AG09309 (cell line): ENCODE measurements around the gene IGFL2.

Experiments
- DNase-seq: peaks from one replicate; pipeline ENCODE4 v3.0.0-alpha.2; 2010; ENCODE audit warnings: low read depth
- H3K4me3 ChIP-seq: 2 replicates; pipeline ENCODE4 v1.5.1; 2011; ENCODE audit warnings: mild to moderate bottlenecking, low read depth, low read length, moderate library complexity; ENCODE audit not compliant: control insufficient read depth
- TF ChIP-seq, protein P1 (sequence below): IDR thresholded peaks from 2 replicates; pipeline ENCODE4 v1.5.1; 2011; ENCODE audit warnings: mild to moderate bottlenecking, low read depth, low read length, inconsistent platforms; ENCODE audit not compliant: insufficient read depth, control insufficient read depth; ENCODE audit errors: missing control alignments

The IGFL2 gene

DNA sequence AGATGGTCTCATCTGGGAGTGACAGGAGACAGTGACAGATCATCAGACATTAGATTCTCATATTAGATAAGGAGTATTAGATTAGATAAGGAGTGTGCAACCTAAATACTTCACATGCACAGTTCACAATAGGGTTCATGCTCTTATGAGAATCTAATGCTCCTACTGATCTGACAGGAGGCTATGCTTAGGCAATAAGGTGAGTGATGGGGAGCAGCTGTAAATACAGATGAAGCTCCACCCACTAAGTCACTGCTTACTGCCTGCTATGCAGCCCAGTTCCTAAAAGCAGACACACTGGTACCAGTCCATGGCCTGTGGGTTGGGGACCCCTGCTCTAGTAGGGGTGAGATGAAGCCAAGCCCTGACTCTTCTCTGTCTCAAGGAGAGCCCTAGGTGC, 13.5 kb upstream of the IGFL2 start:
- TF ChIP-seq, protein P1, sequence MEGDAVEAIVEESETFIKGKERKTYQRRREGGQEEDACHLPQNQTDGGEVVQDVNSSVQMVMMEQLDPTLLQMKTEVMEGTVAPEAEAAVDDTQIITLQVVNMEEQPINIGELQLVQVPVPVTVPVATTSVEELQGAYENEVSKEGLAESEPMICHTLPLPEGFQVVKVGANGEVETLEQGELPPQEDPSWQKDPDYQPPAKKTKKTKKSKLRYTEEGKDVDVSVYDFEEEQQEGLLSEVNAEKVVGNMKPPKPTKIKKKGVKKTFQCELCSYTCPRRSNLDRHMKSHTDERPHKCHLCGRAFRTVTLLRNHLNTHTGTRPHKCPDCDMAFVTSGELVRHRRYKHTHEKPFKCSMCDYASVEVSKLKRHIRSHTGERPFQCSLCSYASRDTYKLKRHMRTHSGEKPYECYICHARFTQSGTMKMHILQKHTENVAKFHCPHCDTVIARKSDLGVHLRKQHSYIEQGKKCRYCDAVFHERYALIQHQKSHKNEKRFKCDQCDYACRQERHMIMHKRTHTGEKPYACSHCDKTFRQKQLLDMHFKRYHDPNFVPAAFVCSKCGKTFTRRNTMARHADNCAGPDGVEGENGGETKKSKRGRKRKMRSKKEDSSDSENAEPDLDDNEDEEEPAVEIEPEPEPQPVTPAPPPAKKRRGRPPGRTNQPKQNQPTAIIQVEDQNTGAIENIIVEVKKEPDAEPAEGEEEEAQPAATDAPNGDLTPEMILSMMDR, result no peak
- H3K4me3 ChIP-seq, result no peak overlapping the region
- no peak for DNase-seq

DNA sequence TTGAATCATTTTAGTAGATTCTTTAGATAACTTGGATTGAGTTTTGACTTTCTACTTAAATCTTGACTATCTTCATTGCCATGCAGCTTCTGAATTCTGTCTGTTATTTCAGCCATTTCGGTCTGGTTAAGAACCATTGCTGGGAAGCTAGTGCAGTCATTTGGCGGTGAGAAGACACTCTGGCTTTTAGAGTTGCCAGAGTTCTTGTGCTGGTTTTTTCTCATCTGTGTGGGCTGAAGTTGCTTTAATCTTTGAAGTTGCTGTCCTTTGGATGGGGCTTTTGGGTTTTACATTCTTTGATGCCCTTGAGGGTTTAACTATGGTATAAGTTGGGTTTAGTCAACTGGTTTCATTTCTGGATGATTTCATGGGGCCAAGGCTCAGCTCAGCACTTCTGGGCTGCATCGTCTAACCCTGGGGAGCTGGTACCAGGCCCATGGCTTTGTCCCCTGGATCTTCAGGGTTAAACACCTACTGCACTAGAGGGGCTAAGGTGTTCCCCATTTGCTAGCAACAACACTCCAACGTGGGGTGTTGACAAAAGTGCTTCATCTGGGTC, 10.0 kb upstream of the IGFL2 start:
- DNase-seq, result no peak
- H3K4me3 ChIP-seq, result no peak overlapping the region
- TF ChIP-seq, protein P1, result no peak

DNA sequence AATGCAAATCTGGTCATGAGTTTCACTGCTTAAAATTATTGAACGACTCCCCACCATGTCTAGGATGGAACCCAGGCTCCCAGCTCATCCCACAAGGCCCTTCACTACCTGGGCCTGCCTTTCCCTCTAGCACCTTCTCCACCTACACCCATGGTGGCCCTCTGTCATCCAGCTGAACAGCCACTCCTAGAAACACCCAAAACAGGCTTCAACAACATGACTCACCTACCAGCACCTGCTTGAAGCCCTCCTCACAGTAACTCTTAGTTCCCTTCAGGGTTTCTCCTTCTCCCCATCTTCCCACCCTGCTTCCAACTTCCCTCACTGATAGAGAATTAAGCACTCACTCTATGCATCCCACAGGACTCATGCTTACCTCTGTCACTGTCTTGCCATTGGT, 6.6 kb upstream of the IGFL2 start:
- no peak for DNase-seq
- H3K4me3 ChIP-seq, result no peak overlapping the region
- TF ChIP-seq, protein P1, result no peak

DNA sequence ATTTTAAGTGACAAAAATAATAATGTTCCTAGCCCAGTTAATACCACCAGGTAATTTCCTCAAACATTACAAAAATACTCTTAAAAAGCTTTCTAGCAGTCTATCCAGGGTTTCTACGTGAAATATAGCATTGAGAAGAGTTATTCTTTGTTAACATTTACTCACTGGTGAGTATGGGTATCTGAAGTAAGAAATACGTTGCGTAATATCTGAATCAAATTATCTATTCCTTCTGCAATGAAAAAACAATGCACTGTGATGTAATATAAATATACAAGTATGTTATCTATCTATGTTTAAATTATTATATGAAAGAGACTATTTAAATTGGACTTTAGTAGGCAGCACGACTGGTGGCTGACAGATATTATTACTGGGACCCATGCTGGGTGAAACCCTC, 5.7 kb upstream of the IGFL2 start:
- DNase-seq, result no peak
- TF ChIP-seq, protein P1, result no peak

DNA sequence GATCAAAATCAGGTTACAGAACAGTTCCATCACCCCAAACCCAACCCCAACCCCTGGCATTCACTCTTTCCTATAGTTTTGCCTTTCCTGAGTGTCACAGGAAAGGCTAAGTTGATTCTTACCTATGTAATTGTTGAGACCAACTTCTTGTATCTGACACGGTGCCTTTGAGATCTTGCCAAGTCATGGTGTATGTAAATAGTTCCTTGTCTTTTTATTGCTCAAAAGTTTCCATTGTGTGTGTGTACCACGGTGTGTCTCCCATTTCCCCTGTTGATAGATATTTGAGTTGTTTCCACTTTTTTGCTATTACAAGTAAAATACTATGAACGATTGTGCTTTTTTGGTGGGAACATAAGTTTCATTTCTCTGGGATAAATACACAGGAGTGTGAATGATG, 3.3 kb upstream of the IGFL2 start:
- TF ChIP-seq, protein P1, result no peak
- H3K4me3 ChIP-seq, result no peak overlapping the region
- DNase-seq, result no peak

More for the DNA sequence above, 5.7 kb upstream of the IGFL2 start:
- no peak overlapping the region for H3K4me3 ChIP-seq

DNA sequence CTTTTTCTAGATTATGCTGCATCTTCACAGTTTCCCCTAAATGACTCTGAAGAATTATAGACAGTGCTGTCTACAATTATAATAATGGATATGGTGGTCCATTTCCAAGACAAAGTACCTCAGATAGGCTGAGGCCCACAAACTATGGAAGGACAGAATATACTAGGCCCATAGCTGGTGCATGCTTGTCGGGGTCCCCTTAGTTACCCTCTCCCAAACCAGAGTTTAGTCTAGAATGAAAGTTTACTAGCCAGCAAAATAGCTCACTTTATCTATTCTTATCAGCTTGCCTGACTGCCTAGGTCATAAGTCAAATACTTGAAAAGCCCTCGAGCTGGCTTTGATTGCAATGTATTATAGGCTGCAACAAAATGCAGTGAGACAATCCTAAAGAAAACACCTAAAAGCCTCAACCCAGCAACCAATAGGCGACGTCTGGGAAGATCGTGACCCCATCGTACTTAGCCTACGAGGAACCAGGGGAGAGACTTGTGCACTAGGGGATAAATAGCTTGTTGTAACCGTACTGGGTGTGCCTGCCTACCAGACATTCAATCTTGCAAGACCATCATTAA, 785 bp upstream of the IGFL2 start:
- no peak overlapping the region for H3K4me3 ChIP-seq
- TF ChIP-seq, protein P1, result no peak
- DNase-seq, result no peak

DNA sequence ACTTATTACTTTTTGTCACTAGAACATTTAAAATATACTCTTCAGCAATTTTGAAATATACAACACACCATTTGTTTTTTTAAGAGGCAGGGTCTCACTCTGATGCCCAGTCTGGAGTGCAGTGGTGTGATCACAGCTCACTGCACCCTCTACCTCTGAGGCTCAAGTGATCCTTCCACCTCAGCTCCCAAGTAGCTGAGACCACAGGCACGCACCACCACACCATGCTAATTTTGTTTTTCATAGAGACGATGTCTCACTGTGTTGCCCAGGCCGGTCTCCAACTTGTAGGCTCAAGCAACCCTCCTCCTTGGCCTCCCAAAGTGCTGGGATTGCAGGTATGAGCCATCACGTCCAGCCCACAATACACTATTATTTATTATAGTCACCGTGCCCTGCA, 2.6 kb downstream of the IGFL2 start:
- no peak overlapping the region for H3K4me3 ChIP-seq
- no peak for DNase-seq
- TF ChIP-seq, protein P1, result no peak
